Ramos (cell line): ENCODE data around the gene SYS1.
"Not testable (repeated sequence)": the region's sequence is repeated elsewhere in the genome, so short reads cannot be mapped to it uniquely, and the experiment has no call there.

Experiments used
- in situ Hi-C: fragments of 300-500 bp; cut with MboI; formaldehyde crosslinking; loops from one replicate; pipeline ENCODE4 v1.14.3; 2022; ENCODE audit warnings: low sequenced_read_pairs; ENCODE audit not compliant: unreplicated experiment

Gene SYS1

DNA sequence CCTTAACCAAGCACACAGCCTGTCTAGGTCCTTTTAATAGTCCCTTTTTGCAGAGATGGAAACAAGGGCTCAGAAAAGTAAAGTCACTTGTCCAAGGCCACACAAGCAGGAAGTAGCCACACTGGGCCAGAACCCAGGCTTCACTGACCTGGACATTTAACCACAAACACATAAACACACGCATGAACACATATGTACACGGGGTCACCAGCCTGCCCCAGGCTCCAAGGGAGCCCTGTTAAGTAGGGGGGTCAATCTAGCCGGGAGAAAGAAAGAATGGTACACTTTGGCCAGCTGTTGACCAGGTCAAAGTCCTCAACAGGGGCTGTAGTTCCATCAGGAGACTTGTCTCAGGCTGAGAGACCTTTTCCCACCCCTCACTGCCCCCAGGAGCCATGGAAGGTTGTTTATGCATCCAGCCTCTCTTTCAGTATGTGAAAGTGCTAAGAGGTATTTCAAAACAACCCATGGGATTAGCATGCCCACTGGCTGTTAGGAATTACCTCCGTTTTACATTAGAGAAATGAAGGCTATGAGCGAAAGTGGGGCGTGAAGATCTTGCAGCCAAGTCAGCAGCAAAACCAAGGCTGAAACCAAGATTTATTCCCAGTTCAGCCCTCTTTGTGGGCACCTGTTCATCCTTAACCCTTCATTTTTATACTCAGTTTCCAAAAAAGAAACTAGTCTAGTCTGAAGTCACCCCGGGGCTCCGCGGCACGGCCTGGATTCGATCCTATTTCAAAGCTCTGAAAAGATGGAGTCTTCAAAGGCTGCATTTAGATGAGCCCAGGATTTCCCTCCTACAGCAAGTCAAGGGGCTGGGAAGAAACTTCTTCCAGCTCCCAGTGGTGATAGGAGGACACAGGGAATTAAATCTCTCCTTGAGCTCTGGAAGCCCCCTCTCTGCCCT is 24.6 kb upstream of the SYS1 start:
- in situ Hi-C loops: no loop called here

- in situ Hi-C loops: no loop called here
Measured at GRCh38 chr20:45339084-45339483, 23.9 kb upstream of the SYS1 start.

GRCh38 chr20:45339799-45340198 is 23.2 kb upstream of the SYS1 start:
- in situ Hi-C loops: no loop called here

DNA sequence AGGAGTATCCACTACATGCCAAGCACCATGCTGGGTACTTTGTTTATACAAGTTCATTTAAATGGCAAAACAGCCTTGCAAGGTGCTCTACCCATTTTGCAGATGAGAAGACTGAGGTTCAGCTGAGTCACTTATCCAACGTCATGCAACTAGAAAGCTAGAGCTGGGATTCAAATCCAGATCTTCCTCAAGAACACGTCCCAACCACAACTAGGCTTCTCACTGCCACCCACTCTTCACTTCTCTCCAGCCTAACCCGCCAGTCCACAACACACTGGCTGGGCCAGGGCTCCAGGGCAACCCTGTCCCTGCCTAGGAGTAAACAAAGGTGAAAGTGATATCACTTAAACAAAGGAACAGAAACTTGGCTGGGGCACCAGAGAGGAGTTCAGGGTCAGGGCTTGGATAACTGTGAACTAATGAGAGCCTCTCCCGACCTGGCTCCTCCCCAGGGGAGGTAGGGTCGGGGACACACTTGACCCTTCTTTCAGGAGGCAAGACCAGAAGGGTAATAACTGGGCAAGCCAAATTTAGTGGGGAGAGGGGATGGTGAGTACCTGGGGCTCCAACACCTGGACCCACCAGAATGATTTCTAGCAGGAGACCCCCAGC is 22.6 kb upstream of the SYS1 start:
- in situ Hi-C loops: no loop called here

DNA sequence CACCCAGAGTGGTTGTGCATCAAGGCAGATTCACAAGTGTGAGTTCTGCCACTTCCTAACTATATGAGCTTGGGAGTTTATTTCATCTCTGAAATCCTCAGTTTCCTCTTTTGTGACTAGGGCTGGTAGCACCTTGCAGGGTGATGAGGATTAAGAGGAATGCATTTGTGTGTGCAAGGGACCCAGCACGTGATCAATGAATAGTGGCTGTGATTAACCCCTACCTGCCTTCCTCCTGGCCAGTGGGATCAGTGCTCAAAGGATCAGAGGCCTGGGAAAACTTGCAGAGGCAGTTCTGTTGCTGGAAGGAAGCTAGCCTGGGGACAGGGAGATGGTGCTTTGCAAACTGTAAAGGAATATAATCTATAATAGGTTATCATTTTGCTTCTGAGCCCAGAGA is 22.0 kb upstream of the SYS1 start:
- in situ Hi-C loops: no loop called here

DNA sequence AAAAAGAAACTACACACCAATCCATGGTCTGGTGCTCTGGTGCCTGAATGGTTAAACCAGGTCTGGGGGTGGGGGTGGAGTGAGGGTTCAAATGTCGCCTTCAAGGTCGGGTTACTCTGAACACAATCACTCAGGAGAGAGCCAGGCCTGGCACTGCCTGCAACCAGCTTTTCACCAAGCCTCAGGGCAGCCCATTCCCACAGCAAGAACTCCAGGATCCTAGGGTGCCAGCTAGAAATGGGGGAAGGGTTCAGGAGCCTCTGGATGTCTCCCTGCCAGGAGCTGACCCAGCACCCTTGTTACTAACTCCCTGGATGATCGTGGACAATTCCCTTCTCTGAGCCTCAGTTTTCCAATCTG is 21.4 kb upstream of the SYS1 start:
- in situ Hi-C loops: no loop called here

DNA sequence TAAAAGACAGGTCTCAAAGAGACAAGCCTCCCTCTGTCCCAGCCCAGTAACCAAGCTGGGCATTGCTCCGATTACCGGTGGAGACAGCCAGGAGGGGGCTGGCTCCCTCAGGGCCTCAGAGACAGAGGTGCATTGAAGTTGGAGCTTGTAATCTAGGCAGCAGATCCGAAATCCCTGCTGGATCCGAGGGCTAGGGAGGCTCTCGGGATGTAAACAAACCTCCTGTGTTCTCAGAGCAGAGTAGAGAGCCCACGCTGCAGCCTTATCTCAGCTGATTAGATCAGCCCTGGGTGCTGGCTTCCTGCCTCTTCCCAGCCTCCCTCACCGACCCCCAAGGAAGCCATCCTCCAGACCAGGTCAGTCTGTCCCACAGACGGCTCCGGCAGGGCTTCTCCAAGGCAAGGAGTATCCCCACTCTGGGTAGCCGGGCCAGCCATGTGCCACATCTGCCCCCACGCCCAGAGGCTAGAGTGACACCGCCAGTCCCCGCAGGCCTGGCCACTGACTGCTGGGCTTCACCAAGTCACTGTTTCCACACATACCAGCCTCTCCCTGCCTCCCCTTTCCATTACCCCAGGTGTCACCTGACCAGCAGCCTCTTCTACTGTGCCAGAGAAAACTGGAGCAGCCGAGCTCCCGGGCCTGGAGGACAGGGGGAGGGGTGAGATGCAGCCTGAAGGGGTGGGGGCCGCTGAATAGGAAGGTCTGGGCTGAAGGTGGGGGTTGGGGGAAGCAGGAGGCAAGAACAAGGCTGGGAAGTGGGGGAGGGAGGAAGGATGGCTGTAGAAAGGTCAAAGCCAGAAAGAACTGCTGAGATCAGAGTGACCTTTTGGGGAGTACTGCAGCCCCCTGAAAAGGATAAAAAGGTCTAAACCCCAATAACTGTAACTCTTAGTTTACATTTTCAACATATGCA is 20.8 kb upstream of the SYS1 start:
- in situ Hi-C loops: no loop called here

GRCh38 chr20:45342855-45343531 is 20.0 kb upstream of the SYS1 start:
- in situ Hi-C loops: no loop called here

DNA sequence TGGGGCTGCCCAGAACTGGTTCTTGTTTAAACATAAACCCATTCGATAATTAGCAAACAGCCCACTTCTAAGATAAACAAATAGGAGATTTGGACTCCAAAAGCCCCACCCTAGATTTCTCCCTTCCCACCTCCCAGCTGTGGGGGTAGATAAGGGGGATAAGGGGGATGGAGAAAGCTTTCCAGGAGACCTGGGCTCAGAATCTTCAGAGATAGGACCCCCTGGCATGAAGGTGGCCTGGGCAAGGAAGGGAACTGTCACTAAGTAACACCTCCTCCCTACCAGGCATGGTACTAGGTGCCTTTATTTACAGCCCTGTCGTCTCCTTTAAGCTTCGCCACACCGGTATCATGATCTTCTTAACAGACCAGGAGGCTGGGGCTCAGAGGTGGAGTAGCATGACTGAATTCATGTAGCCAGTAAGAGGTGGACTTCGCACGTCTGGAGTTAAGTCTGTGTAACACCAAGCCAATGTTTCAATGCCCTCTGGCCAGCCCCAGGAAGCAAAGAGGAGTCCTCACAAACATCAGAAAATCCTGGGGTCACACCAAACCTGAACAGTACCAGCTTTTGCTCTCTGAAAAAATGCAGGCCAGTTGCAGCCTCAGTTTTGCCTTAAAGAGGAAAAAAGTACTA is 19.3 kb upstream of the SYS1 start:
- in situ Hi-C loops: no loop called here

GRCh38 chr20:45344168-45344860 is 18.6 kb upstream of the SYS1 start:
- in situ Hi-C loops: no loop called here

GRCh38 chr20:45345104-45345936 is 17.6 kb upstream of the SYS1 start:
- in situ Hi-C loops: no loop called here

- in situ Hi-C loops: no loop called here
Measured at GRCh38 chr20:45346291-45346718, 16.7 kb upstream of the SYS1 start.

DNA sequence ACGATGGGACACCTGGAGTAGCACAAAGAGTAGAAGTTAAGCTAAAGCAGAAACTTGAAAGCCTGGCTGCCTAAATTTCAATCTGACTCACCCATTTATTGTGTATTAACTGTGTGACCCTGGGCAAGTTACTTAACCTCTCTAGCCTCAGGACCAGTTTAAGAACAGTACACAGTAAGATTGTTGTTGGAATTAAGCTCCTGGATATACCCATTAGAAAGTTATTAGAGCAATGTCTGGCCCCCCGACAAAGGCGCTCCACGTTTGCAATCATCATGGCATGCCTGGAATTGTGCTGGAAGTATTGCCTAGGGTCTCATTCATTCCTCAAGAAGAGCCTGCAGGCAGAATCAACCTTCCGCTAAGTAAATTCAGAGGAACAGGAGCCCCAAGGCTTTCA is 16.1 kb upstream of the SYS1 start:
- in situ Hi-C loops: no loop called here

DNA sequence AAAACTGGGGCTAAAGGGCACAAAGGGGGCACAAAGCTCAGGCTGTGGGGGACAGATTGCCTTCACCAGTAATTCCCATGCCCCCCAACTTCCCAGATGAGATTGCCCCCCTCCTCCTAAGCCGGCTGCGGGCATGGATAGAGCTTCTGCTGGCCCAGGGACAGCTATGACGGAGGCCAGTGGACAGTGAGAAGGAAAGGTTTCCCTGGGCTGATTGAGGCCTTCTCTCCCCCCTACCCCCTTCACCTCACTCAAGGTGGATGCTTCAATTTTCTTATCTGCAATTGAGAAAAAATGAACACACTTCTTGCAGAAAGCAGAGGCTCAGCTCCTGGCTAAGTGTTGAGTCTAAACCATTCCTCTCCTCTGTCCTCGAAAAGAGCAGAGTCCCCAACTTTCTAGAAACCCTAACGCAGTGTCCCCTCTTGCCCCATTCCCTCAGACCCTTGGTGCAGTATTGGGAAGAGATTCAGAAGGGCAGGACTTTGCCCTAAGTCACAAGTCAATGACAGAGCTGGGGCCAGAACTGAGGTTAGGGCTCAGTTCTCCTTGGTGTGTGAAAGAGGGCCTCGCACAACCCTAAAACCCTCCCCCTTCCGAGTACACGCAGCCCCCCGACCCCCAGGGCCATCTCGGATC is 15.5 kb upstream of the SYS1 start:
- in situ Hi-C loops: no loop called here

DNA sequence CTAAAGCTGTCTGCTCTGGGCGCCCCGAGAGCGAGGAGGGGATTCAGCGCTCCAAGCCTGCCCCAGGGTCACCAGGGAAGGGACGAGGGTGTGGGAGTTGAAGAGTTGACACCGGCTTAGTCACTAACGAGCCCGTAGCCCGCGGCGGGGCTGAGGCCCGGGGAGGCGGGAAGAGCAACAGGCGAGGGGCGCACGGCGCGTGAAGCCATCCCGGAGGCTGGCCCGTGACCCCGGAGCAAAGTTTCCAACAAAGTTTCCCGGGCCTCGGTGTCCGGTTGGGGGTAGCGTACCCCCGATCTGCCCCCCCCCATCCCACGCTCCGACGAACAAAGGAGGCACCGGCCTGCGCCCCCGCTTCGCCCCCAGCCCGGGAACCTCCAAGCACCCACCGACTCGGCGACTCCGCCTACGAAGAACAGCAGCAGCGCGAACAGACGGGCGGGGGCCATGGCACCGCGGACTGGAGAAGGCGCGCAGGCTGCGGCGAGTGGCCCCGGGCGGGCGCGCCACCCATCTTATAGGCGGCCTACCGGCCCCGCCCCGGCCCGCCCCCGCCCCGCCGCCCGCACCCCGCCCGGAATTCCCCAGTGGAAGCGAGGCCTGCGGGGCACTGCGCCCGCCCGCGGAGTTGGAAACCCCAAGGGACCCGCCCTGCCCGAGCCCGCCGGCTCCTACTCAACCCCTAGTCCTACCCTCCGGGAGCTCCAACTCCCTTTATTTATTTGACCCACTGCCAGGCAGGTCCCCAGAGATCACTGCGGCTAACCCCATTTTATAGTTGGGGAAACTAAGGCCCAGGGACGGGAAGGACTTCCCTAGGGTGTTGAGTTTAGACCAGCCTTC is 14.8 kb upstream of the SYS1 start, which contains the start of gene SDC4:
SDC4 (minus strand) TSS at position 489 of the 843 bp plus-strand sequence; CDS start at position 449, 40 bp downstream.
- in situ Hi-C loops: no loop called here

DNA sequence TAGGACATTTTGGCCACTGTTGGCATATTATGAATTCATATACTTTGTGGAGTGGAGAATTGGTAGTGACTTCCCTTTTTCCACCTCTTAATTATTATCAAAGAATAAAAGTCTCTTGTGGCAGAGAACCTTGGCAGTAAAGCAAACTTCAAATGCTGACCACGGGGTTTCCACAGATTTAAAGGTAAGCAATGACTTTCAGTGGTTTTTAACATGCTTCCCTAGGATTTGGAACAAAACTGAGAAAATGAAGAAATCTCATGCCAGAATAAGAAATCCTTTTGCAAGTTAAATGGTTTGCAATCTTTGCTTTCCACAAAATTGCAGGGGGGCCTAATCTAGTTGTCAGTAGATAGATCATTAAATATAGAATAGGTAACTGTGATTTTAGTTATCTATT is 12.7 kb upstream of the SYS1 start:
- in situ Hi-C loops: no loop called here

DNA sequence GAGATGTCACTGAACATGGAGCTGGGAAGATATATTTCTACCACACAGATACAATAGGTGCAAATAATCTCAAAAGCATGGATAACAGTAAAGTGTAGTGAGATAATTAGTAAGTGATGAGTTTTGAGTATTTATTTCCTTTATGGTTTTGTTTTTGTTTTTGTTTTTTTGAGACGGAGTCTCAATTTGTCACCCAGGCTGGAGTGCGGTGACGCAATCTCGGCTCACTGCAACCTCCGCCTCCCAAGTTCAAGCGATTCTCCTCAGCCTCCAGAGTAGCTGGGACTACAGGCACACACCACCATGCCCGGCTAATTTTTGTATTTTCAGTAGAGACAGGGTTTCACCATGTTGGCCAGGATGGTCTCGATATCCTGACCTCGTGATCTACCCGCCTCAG is 12.2 kb upstream of the SYS1 start:
- in situ Hi-C loops: not testable (repeated sequence)
